GM21526 (cell line): ENCODE data around the gene HLA-DOB.
A peak's percentile ranks its signal among the peaks of the same experiment; 100 is the strongest.

Experiments
- ATAC-seq: cut with Tn5 transposase; IDR thresholded peaks from one replicate; pipeline ENCODE4 v1.9.1; 2021; ENCODE audit warnings: moderate library complexity; ENCODE audit not compliant: unreplicated experiment, low FRiP score

The HLA-DOB gene

DNA sequence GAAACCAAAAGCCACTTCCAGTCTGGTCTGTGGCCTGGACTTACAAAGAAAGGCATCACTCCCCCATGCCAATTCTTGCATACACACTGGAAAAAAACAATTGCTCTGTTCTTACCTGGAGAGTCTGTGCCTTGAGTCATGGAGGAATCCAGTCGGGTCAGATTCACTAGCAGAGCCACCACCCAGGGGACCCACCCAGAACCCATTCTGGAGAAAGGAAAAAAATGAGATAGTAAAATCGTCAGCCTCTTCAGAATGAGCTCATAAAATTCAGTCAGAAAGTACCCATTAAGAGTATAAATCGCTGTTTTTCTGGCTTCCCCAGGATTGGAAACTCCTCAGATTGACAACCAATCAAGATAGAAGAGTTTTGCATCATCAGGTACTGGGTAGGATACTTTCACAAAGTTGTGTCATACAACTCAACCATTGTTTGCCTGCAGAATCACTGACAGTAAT, at the start of gene HLA-DOB:
TSS of gene HLA-DOB (minus strand) at position 257 of the 459 bp plus-strand sequence. CDS start at position 206, 51 bp downstream.
- no peak for ATAC-seq

GRCh38 chr6:32865724-32866443, 49.1 kb upstream of the HLA-DOB start:
- ATAC-seq: no peak

- no peak for ATAC-seq
Measured at GRCh38 chr6:32862725-32863124, 45.9 kb upstream of the HLA-DOB start.

GRCh38 chr6:32860674-32861073, 43.9 kb upstream of the HLA-DOB start:
- ATAC-seq: no peak

GRCh38 chr6:32858194-32858593, 41.4 kb upstream of the HLA-DOB start:
- no peak for ATAC-seq

DNA sequence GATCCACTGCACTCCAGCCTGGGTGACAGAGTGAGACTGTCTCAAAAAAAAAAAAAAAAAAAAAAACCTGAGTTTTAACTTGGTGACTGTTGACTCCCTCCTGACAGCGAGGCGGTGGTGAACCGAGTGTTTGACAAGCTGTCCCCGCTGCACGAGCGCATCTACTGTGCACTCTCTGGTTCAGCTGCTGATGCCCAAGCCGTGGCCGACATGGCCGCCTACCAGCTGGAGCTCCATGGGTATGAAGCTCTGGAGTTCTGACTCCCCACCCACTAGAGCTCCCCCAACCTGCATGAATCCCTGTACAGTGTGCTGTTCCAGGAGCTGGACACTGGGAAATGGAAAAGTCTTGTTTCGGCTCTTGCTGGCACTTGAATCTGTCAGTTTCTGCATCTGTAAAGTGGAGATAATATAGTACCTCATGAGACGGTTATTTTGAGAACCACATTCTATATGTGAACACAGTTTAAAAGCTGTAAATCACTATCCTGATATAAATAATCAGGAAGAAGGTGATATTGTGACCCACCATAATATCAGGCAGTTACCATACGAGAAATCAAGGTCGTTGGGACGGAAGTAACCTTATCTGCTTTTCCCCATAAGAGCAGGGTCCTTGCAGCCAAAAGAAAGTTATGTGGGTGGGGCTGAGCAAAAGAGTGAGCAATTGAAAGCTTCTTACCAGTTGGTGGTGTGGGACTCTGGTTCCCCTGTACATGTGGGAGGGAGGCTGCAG, 40.5 kb upstream of the HLA-DOB start:
- ATAC-seq: no peak

DNA sequence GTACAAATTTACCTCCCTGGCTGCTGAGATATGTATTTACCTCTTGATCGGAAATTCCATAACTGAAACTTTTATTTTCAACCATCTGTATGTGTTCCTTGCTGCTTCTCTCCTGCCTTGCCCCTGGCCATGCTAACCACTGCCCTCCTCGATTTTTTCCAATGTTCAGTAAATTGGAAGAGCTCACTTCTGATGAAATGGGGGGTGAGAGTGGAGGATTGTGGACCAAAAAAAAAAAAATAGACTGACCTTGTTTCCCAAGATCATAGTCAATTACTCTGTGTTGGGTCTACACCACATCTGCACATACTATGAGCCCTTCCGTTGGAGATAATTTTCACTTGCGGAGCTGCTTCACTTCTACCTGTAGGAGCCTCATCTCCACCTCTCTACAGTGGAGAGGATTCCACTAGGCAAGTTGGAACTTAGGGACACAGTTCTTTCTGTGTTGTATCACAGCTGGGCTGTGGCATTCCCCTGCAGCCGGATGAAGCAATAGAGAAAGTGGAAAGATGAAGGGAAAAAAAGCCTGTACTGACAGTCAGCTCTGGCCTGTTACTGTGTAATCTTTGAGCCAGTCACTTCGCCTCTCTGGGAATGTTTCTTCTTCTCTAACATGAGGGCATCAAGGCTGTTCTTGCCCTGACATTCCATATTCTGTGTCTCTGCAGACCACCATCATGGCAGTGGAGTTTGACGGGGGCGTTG, 38.8 kb upstream of the HLA-DOB start:
- no peak for ATAC-seq

- peak; percentile 15 for ATAC-seq
Measured at GRCh38 chr6:32854376-32855178, 37.8 kb upstream of the HLA-DOB start.

DNA sequence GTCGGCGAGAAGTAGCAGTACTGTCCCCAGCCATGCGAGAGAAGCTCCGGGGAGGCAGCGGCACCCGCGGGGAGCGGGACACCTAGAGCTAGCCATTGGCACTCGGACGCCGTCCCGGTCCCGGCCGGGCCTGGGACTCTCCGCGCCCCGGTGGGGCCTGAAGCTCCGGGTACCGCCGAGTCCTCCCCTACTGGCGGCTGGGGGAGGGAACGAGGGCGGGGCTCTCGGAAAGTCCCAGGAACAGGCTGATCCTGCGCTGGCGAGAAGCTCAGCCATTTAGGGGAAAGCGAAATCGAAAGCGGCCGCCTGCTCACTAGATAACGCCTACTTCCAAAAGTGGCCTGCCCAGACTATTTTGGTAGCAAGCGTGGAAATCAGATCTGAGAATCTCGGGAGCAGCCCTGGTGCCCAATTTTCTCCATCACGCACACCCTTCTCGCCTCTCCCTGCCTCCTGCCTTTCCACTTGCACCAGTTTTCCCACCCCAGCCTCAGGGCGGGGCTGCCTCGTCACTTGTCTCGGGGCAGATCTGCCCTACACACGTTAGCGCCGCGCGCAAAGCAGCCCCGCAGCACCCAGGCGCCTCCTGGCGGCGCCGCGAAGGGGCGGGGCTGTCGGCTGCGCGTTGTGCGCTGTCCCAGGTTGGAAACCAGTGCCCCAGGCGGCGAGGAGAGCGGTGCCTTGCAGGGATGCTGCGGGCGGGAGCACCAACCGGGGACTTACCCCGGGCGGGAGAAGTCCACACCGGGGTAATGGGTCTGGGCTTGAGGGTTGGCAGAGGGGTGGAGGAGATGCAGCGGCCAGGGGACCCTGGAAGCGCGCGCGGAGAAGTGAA, 37.0 kb upstream of the HLA-DOB start, which contains the start of the genes PSMB9 and TAP1:
TSS of gene PSMB9 (plus strand) at position 652 of the 835 bp plus-strand sequence. CDS start at position 690, 38 bp downstream.
TSS of gene TAP1 (minus strand) at position 164 of the 835 bp plus-strand sequence. CDS start at position 96, 68 bp downstream.
- peak; percentile 70 for ATAC-seq

- peak; percentile 13 for ATAC-seq
Measured at GRCh38 chr6:32852844-32853540, 36.2 kb upstream of the HLA-DOB start.

GRCh38 chr6:32852018-32852843, 35.4 kb upstream of the HLA-DOB start:
- no peak for ATAC-seq

GRCh38 chr6:32851025-32851424, 34.2 kb upstream of the HLA-DOB start:
- no peak for ATAC-seq

GRCh38 chr6:32849126-32849525, 32.3 kb upstream of the HLA-DOB start:
- ATAC-seq: no peak

DNA sequence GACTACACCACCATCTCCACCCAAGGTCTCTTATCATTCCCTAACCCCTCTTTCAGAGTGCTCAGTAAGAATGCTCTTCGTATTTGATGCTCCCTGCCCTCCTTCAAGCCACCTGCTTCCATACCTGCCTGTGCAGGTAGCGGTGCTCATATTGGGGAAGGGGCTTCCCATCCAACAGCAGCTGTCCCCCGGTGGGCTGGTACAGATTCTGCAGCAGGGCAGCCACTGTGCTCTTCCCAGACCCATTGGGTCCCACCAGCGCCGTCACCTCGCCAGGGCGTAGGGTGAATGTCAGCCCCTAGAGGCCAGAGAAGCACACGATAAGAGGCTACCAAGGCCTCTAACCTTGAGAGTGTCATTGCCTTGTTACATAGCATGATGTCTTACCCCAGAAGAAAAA, 31.0 kb upstream of the HLA-DOB start:
- no peak for ATAC-seq

DNA sequence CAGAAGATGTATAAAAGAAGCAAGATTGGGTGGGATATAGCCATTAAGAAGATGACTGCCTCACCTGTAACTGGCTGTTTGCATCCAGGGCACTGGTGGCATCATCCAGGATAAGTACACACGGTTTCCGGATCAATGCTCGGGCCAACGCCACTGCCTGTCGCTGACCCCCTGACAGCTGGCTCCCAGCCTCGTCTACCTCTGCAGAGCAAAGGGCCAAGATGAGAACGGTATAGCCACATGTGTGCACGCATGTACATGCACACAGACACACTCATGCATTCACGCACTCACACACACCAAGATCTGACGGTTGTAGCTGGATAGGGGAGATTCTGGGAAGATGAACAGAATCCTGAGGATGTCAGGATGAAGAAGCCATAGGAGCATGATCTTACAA, 30.2 kb upstream of the HLA-DOB start:
- no peak for ATAC-seq

DNA sequence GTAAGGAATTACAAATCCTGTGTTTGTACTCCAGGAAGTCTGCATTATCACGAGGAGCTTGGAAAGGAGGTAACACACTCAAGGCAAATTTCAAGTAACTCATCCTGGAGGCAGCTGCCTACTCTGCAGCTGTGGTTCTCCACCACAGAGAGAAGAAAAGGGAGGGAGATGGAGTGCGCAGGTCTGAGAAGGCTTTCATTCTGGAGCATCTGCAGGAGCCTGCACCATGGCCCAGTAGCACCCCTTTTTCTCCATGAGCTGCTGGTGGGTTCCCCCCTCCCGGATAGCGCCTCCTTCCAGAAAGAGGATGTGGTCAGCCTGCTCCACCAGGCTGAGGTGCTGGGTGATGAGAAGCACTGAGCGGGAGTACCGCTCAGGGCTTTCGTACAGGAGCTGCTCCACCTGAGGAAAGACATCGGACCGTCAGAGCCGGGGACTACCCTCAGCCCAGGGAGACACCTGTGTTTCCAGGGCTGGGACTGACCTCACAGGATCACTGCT, 28.6 kb upstream of the HLA-DOB start:
- no peak for ATAC-seq

DNA sequence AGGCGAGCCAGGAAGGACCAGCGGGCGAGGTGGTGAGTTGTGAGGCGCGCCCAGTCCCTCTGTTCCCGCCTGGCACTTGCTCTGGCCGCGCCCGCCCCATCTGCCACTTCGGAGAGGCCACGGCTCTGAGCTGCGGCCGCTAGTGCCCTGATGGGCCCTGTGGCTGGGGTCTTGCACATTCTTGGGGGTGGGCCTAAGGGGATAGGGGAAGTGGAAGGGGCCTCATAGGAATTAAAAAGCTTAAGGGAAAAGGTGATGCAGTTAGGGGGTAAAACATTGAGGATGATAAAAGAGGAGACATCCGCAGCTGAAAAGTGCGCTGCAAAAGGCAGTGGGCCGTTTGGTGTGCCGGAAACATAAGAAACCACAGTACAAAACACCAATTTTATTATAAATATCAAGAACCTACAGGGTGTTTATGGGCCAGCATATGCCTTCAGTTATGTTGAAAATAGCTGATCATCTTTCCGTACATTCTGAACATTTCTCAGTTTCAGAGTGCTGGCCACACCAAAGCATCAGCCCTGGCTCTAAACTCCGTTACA, 28.1 kb upstream of the HLA-DOB start:
- ATAC-seq: no peak
